ENCODE measurements around the gene TLCD4.
A peak's percentile ranks its signal among the peaks of the same experiment; 100 is the strongest.

TLCD4 gene

GRCh38 chr1:95117207-95118066, at the start of gene TLCD4:
Gene TLCD4, plus strand, starts transcription at chr1:95117355. Its CDS starts 26,547 bp downstream, at chr1:95143902.
- Histone ChIP-seq H3K9ac (ENCODE audit: low read depth, low read length) (peak within 1 kb of the TSS; percentile 53; the same call in 1 of the 2 replicates), H3K27ac (ENCODE audit: low read length) (no peak within 1 kb of the TSS), H3K9me3 (ENCODE audit: insufficient read depth, low read depth, low read length) (no peaks in the 10 kb centered on the region), H3K4me1 (ENCODE audit: insufficient read depth, low read length) (no peaks in the 10 kb centered on the region), H3K27me3 (ENCODE audit: insufficient read depth, low read length) (peaks cover 19% of the 10 kb centered on the region), H3K4me3 (ENCODE audit: low read length) (peak within 1 kb of the TSS; percentile 91), H3K36me3 (ENCODE audit: insufficient read depth, low read depth, low read length) (no peaks in the 10 kb centered on the region)

GRCh38 chr1:95067568-95067967, 49.6 kb upstream of the TLCD4 start:
- no peaks in the 10 kb centered on the region for H3K36me3 ChIP-seq (ENCODE audit: insufficient read depth, low read depth, low read length)
- H3K9me3 ChIP-seq (ENCODE audit: insufficient read depth, low read depth, low read length), result no peaks in the 10 kb centered on the region
- no peak overlapping the region for H3K4me3 ChIP-seq (ENCODE audit: low read length)
- H3K27me3 ChIP-seq (ENCODE audit: insufficient read depth, low read length), result no peaks in the 10 kb centered on the region
- H3K27ac ChIP-seq (ENCODE audit: low read length), result no peak overlapping the region
- no peak overlapping the region for H3K9ac ChIP-seq (ENCODE audit: low read depth, low read length)
- H3K4me1 ChIP-seq (ENCODE audit: insufficient read depth, low read length), result no peaks in the 10 kb centered on the region

- Histone ChIP-seq H3K9me3 (ENCODE audit: insufficient read depth, low read depth, low read length) (no peaks in the 10 kb centered on the region), H3K9ac (ENCODE audit: low read depth, low read length) (no peak overlapping the region), H3K36me3 (ENCODE audit: insufficient read depth, low read depth, low read length) (no peaks in the 10 kb centered on the region), H3K4me1 (ENCODE audit: insufficient read depth, low read length) (peaks cover 5% of the 10 kb centered on the region; the same call in 1 of the 2 replicates), H3K27me3 (ENCODE audit: insufficient read depth, low read length) (peaks cover 9% of the 10 kb centered on the region; the same call in 1 of the 2 replicates), H3K27ac (ENCODE audit: low read length) (no peak overlapping the region), H3K4me3 (ENCODE audit: low read length) (no peak overlapping the region)
Measured at GRCh38 chr1:95068956-95069709, 48.0 kb upstream of the TLCD4 start.

- Histone ChIP-seq H3K9me3 (ENCODE audit: insufficient read depth, low read depth, low read length) (no peaks in the 10 kb centered on the region), H3K36me3 (ENCODE audit: insufficient read depth, low read depth, low read length) (no peaks in the 10 kb centered on the region), H3K9ac (ENCODE audit: low read depth, low read length) (no peak overlapping the region), H3K27me3 (ENCODE audit: insufficient read depth, low read length) (peaks cover 9% of the 10 kb centered on the region; the same call in 1 of the 2 replicates), H3K4me1 (ENCODE audit: insufficient read depth, low read length) (peaks cover 5% of the 10 kb centered on the region; the same call in 1 of the 2 replicates), H3K27ac (ENCODE audit: low read length) (no peak overlapping the region), H3K4me3 (ENCODE audit: low read length) (no peak overlapping the region)
Measured at GRCh38 chr1:95069710-95070093, 47.5 kb upstream of the TLCD4 start.

GRCh38 chr1:95071539-95071938, 45.6 kb upstream of the TLCD4 start:
- no peak overlapping the region for H3K27ac ChIP-seq (ENCODE audit: low read length)
- peaks cover 9% of the 10 kb centered on the region; the same call in 1 of the 2 replicates for H3K27me3 ChIP-seq (ENCODE audit: insufficient read depth, low read length)
- no peak overlapping the region for H3K9ac ChIP-seq (ENCODE audit: low read depth, low read length)
- H3K9me3 ChIP-seq (ENCODE audit: insufficient read depth, low read depth, low read length), result no peaks in the 10 kb centered on the region
- H3K4me3 ChIP-seq (ENCODE audit: low read length), result peak overlapping the region; percentile 100; the same call in 1 of the 2 replicates
- no peaks in the 10 kb centered on the region for H3K36me3 ChIP-seq (ENCODE audit: insufficient read depth, low read depth, low read length)
- H3K4me1 ChIP-seq (ENCODE audit: insufficient read depth, low read length), result peaks cover 5% of the 10 kb centered on the region; the same call in 1 of the 2 replicates

- peaks cover 9% of the 10 kb centered on the region; the same call in 1 of the 2 replicates for H3K27me3 ChIP-seq (ENCODE audit: insufficient read depth, low read length)
- H3K4me3 ChIP-seq (ENCODE audit: low read length), result peak overlapping the region; percentile 100
- H3K36me3 ChIP-seq (ENCODE audit: insufficient read depth, low read depth, low read length), result no peaks in the 10 kb centered on the region
- H3K9me3 ChIP-seq (ENCODE audit: insufficient read depth, low read depth, low read length), result no peaks in the 10 kb centered on the region
- peaks cover 5% of the 10 kb centered on the region; the same call in 1 of the 2 replicates for H3K4me1 ChIP-seq (ENCODE audit: insufficient read depth, low read length)
- H3K9ac ChIP-seq (ENCODE audit: low read depth, low read length), result peak overlapping the region; percentile 89; the same call in 1 of the 2 replicates
- H3K27ac ChIP-seq (ENCODE audit: low read length), result no peak overlapping the region
Measured at GRCh38 chr1:95072117-95072516, 45.0 kb upstream of the TLCD4 start.

- Histone ChIP-seq H3K9me3 (ENCODE audit: insufficient read depth, low read depth, low read length) (no peaks in the 10 kb centered on the region), H3K36me3 (ENCODE audit: insufficient read depth, low read depth, low read length) (no peaks in the 10 kb centered on the region), H3K4me1 (ENCODE audit: insufficient read depth, low read length) (peaks cover 5% of the 10 kb centered on the region; the same call in 1 of the 2 replicates), H3K9ac (ENCODE audit: low read depth, low read length) (peak within 1 kb of the TSS; percentile 89), H3K27ac (ENCODE audit: low read length) (no peak within 1 kb of the TSS), H3K27me3 (ENCODE audit: insufficient read depth, low read length) (peaks cover 9% of the 10 kb centered on the region; the same call in 1 of the 2 replicates), H3K4me3 (ENCODE audit: low read length) (peak within 1 kb of the TSS; percentile 100)
Measured at GRCh38 chr1:95072532-95073419, 44.4 kb upstream of the TLCD4 start, which contains the start of gene ALG14. Gene ALG14, minus strand, starts transcription at chr1:95072951. Its CDS starts 53 bp downstream, at chr1:95072898.

GRCh38 chr1:95073446-95073845, 43.7 kb upstream of the TLCD4 start:
- Histone ChIP-seq H3K9me3 (ENCODE audit: insufficient read depth, low read depth, low read length) (no peaks in the 10 kb centered on the region), H3K27ac (ENCODE audit: low read length) (no peak overlapping the region), H3K4me1 (ENCODE audit: insufficient read depth, low read length) (peaks cover 5% of the 10 kb centered on the region; the same call in 1 of the 2 replicates), H3K4me3 (ENCODE audit: low read length) (peak overlapping the region; percentile 100), H3K27me3 (ENCODE audit: insufficient read depth, low read length) (peaks cover 9% of the 10 kb centered on the region; the same call in 1 of the 2 replicates), H3K36me3 (ENCODE audit: insufficient read depth, low read depth, low read length) (no peaks in the 10 kb centered on the region), H3K9ac (ENCODE audit: low read depth, low read length) (peak overlapping the region; percentile 89; the same call in 1 of the 2 replicates)

- no peak overlapping the region for H3K4me3 ChIP-seq (ENCODE audit: low read length)
- H3K27ac ChIP-seq (ENCODE audit: low read length), result no peak overlapping the region
- no peaks in the 10 kb centered on the region for H3K36me3 ChIP-seq (ENCODE audit: insufficient read depth, low read depth, low read length)
- no peaks in the 10 kb centered on the region for H3K9me3 ChIP-seq (ENCODE audit: insufficient read depth, low read depth, low read length)
- no peak overlapping the region for H3K9ac ChIP-seq (ENCODE audit: low read depth, low read length)
- H3K27me3 ChIP-seq (ENCODE audit: insufficient read depth, low read length), result peaks cover 9% of the 10 kb centered on the region; the same call in 1 of the 2 replicates
- H3K4me1 ChIP-seq (ENCODE audit: insufficient read depth, low read length), result peaks cover 5% of the 10 kb centered on the region; the same call in 1 of the 2 replicates
Measured at GRCh38 chr1:95076034-95076433, 41.1 kb upstream of the TLCD4 start.

- Histone ChIP-seq H3K4me3 (ENCODE audit: low read length) (no peak overlapping the region), H3K9me3 (ENCODE audit: insufficient read depth, low read depth, low read length) (no peaks in the 10 kb centered on the region), H3K4me1 (ENCODE audit: insufficient read depth, low read length) (peaks cover 10% of the 10 kb centered on the region), H3K27ac (ENCODE audit: low read length) (no peak overlapping the region), H3K36me3 (ENCODE audit: insufficient read depth, low read depth, low read length) (no peaks in the 10 kb centered on the region), H3K27me3 (ENCODE audit: insufficient read depth, low read length) (no peaks in the 10 kb centered on the region), H3K9ac (ENCODE audit: low read depth, low read length) (no peak overlapping the region)
Measured at GRCh38 chr1:95080446-95080845, 36.7 kb upstream of the TLCD4 start.

GRCh38 chr1:95080879-95081278, 36.3 kb upstream of the TLCD4 start:
- no peak overlapping the region for H3K4me3 ChIP-seq (ENCODE audit: low read length)
- H3K4me1 ChIP-seq (ENCODE audit: insufficient read depth, low read length), result peaks cover 12% of the 10 kb centered on the region
- no peaks in the 10 kb centered on the region for H3K36me3 ChIP-seq (ENCODE audit: insufficient read depth, low read depth, low read length)
- no peaks in the 10 kb centered on the region for H3K9me3 ChIP-seq (ENCODE audit: insufficient read depth, low read depth, low read length)
- no peak overlapping the region for H3K9ac ChIP-seq (ENCODE audit: low read depth, low read length)
- H3K27ac ChIP-seq (ENCODE audit: low read length), result no peak overlapping the region
- H3K27me3 ChIP-seq (ENCODE audit: insufficient read depth, low read length), result no peaks in the 10 kb centered on the region
